Thoracic aorta (tissue), 2 donors: ENCODE data around the gene EID3. TPM values are rescaled to one million over a fixed set of nuclear protein-coding genes. Genes with fewer than 3 reads are reported as not detected.
A peak's percentile ranks its signal among the peaks of the same experiment; 100 is the strongest.

Experiments
- ATAC-seq: fragments of 150-250 bp; one replicate; pipeline ENCODE4 v1.8.0; 2017; ENCODE audit warnings: low read depth; ENCODE audit not compliant: insufficient number of reproducible peaks, low FRiP score
- DNase-seq: peaks from one replicate; pipeline ENCODE4 v3.0.0-alpha.2; 2020; ENCODE audit warnings: low spot score
- H3K27ac ChIP-seq, 2 donors: fragments of 200-600 bp; sonication (generic); 1 replicate in 1 of 2; 2 replicates in 1 of 2; pipeline ENCODE4 v1.5.1; 2016; ENCODE audit warnings: mild to moderate bottlenecking in 2 of 2, moderate library complexity in 2 of 2
- H3K27me3 ChIP-seq: fragments of 200-600 bp; sonication (generic); replicated peaks from 2 replicates; pipeline ENCODE4 v1.6.0; 2016; ENCODE audit warnings: mild to moderate bottlenecking; ENCODE audit not compliant: insufficient read depth
- H3K36me3 ChIP-seq: fragments of 200-600 bp; sonication (generic); one replicate; pipeline ENCODE4 v1.5.1; 2016
- H3K4me1 ChIP-seq, 2 donors: fragments of 200-600 bp; sonication (generic); 1 replicate in 1 of 2; 2 replicates in 1 of 2; pipeline versions ENCODE4 v1.5.1 to v1.6.0; 2016; ENCODE audit warnings: low read depth in 2 of 2, mild to moderate bottlenecking in 1 of 2; ENCODE audit not compliant: control insufficient read depth in 1 of 2
- H3K4me3 ChIP-seq: fragments of 200-600 bp; sonication (generic); 2 replicates; pipeline ENCODE4 v1.5.1; 2016; ENCODE audit warnings: mild to moderate bottlenecking
- H3K9me3 ChIP-seq: fragments of 200-600 bp; sonication (generic); 2 replicates; pipeline ENCODE4 v1.5.1; 2016
- total RNA-seq, 2 donors: library from RNA; depleted of rRNA; stranded (reverse); fragments of >200 nt; gene quantifications; one replicate each; pipeline versions ENCODE4 v1.1.0 to v1.2.3, GENCODE V29; 2016
- TF ChIP-seq, protein P1 (sequence below): fragments of 200-600 bp; sonication (generic); IDR thresholded peaks from one replicate; pipeline ENCODE4 v1.5.1; 2019; ENCODE audit warnings: antibody characterized with exemption

Gene EID3
- total RNA-seq, 2 donors from 2014 or later: 32.7 to 33.7 TPM

- Histone ChIP-seq H3K27ac (no peak overlapping the region), H3K9me3 (no peaks in the 10 kb centered on the region), H3K4me3 (no peak overlapping the region), H3K36me3 (peaks cover 46% of the 10 kb centered on the region), H3K27me3 (no peaks in the 10 kb centered on the region), H3K4me1 (peaks cover 23 to 33% of the 10 kb centered on the region in 2 donors)
- no peak for ATAC-seq
- DNase-seq: no peak
- TF ChIP-seq, protein P1, sequence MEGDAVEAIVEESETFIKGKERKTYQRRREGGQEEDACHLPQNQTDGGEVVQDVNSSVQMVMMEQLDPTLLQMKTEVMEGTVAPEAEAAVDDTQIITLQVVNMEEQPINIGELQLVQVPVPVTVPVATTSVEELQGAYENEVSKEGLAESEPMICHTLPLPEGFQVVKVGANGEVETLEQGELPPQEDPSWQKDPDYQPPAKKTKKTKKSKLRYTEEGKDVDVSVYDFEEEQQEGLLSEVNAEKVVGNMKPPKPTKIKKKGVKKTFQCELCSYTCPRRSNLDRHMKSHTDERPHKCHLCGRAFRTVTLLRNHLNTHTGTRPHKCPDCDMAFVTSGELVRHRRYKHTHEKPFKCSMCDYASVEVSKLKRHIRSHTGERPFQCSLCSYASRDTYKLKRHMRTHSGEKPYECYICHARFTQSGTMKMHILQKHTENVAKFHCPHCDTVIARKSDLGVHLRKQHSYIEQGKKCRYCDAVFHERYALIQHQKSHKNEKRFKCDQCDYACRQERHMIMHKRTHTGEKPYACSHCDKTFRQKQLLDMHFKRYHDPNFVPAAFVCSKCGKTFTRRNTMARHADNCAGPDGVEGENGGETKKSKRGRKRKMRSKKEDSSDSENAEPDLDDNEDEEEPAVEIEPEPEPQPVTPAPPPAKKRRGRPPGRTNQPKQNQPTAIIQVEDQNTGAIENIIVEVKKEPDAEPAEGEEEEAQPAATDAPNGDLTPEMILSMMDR: no peak
These were observed 32.6 kb downstream of the EID3 start for GRCh38 chr12:104336115-104336514.

DNA sequence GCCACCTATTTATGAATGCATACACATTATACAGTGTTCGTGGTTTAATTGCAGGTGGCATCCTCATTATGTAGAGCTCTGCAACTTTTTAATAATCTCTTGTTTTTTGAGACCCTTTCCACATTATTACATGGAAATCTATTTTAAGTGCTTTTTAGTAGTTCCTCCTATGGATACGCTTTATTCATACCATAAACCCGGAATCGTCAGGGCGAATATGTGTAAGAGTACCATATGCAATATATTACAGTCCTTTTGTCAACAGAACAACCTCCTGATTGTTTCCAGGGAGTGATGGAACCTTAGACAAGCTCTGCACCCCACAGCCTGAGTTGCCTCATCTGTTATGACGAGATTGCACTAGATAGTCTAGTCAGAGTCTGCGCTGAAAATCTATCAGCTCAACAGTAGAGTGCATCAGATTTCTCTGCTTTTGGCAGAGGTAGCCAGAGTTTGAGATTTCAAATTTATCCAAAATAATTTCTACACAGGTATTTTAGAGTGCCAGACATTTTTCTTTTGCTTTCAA is 33.6 kb downstream of the EID3 start:
- Histone ChIP-seq H3K27me3 (no peaks in the 10 kb centered on the region), H3K9me3 (no peaks in the 10 kb centered on the region), H3K4me1 (peaks cover 23 to 42% of the 10 kb centered on the region in 2 donors), H3K4me3 (no peak overlapping the region), H3K36me3 (peaks cover 51% of the 10 kb centered on the region), H3K27ac (no peak overlapping the region)
- TF ChIP-seq, protein P1: no peak
- DNase-seq (no peak), ATAC-seq (no peak)

DNA sequence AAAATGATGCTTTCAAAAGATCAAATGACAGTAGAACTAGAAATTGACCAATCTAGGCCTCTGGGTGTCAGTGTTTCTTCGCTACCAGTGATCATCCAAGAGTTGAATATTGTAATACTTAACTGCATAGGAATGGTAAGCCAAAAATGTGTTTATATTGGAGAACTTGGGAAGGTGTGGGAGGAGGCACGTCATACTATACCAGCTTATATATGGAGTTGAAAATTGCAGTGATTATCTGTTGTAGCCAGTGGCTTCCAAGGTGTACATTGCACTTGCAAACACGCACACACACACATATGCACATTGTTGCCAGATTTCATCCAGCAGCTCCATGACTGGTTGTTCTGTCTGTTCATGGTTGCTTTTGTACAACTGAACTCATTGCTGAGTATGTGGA is 36.1 kb downstream of the EID3 start:
- H3K4me3 ChIP-seq: no peak overlapping the region
- peak overlapping the region; percentile 56 to 72 for H3K27ac ChIP-seq
- DNase-seq: no peak
- H3K27me3 ChIP-seq: no peaks in the 10 kb centered on the region
- H3K36me3 ChIP-seq: peaks cover 50% of the 10 kb centered on the region
- TF ChIP-seq, protein P1: peak; percentile 15
- H3K9me3 ChIP-seq: no peaks in the 10 kb centered on the region
- no peak for ATAC-seq
- peaks cover 35 to 64% of the 10 kb centered on the region in 2 donors for H3K4me1 ChIP-seq

DNA sequence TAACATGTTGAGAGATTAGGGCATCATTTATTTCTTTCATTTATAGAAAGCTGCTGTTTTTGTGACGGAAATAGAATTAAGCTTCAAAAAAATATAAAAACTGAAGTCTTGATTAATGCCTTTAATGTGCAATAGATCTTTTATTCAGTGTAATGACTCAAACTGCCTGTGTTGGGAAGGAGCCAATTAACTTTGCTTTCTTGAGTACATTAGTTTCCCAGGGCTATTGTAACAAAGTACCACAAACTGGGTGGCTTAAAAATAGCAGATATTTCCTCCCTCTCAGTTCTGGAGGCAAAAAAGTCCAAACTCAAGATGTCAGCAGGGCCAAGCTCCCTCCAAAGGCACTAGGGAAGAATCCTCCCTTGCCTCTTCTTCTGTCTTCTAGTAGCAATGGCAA is 36.6 kb downstream of the EID3 start:
- Histone ChIP-seq H3K4me1 (peaks cover 37 to 67% of the 10 kb centered on the region in 2 donors), H3K27ac (peak overlapping the region; percentile 56 to 72), H3K9me3 (no peaks in the 10 kb centered on the region), H3K36me3 (peaks cover 45% of the 10 kb centered on the region), H3K4me3 (no peak overlapping the region), H3K27me3 (no peaks in the 10 kb centered on the region)
- TF ChIP-seq, protein P1: no peak
- peak; percentile 36 for DNase-seq
- ATAC-seq: peak; percentile 67

GRCh38 chr12:104340925-104341611 is 37.5 kb downstream of the EID3 start:
- Histone ChIP-seq H3K4me1 (peaks cover 45 to 76% of the 10 kb centered on the region in 2 donors), H3K9me3 (no peaks in the 10 kb centered on the region), H3K4me3 (no peak overlapping the region), H3K36me3 (peaks cover 40% of the 10 kb centered on the region), H3K27me3 (no peaks in the 10 kb centered on the region), H3K27ac (peak overlapping the region; percentile 56 to 72)
- TF ChIP-seq, protein P1: no peak
- ATAC-seq (no peak), DNase-seq (no peak)
